K562 (cell line): Measurements from ENCODE around the gene TRIM38. TPM values are rescaled to one million over a fixed set of nuclear protein-coding genes. Genes with fewer than 3 reads are reported as not detected.

ENCODE experiments used
- CBX5 ChIP-seq: IDR thresholded peaks from 2 replicates; pipeline ENCODE4 v1.6.1; 2014; ENCODE audit warnings: low read depth, borderline replicate concordance
- EHMT2 ChIP-seq: fragments of 450-650 bp; IDR thresholded peaks from 2 replicates; pipeline ENCODE4 v1.6.1; 2018; ENCODE audit warnings: antibody characterized with exemption
- HSF4 ChIP-seq: fragments of 250-450 bp; sonication (Bioruptor Pico); IDR thresholded peaks from 2 replicates; pipeline ENCODE4 v2.1.2; 2022; ENCODE audit warnings: mild to moderate bottlenecking, moderate library complexity, borderline replicate concordance
- JUN ChIP-seq, 2 experiments: sonication (generic) in 1 of 2; formaldehyde crosslinking in 1 of 2; IDR thresholded peaks; 2 replicates each; pipeline versions ENCODE4 v1.6.1 to v1.8.0; 2012 to 2022; ENCODE audit warnings: borderline replicate concordance in 2 of 2, mild to moderate bottlenecking in 2 of 2, improper control_type of control experiment in 1 of 2, low read depth in 1 of 2, low read length in 1 of 2, missing genetic modification reagents in 1 of 2
- KLF1 ChIP-seq: fragments of 450-650 bp; IDR thresholded peaks from 2 replicates; pipeline ENCODE4 v1.6.1; 2016; ENCODE audit warnings: missing genetic modification characterization, missing compliant biosample characterization
- MCM2 ChIP-seq: fragments of 450-650 bp; IDR thresholded peaks from 2 replicates; pipeline ENCODE4 v1.6.1; 2017; ENCODE audit warnings: low read depth, mild to moderate bottlenecking
- POLR2G ChIP-seq: fragments of 200-400 bp; formaldehyde crosslinking; IDR thresholded peaks from 2 replicates; pipeline ENCODE4 v1.6.1; 2017; ENCODE audit warnings: low read depth, mild to moderate bottlenecking, antibody characterized with exemption, low read length, moderate library complexity
- SAFB2 ChIP-seq: fragments of 200-400 bp; formaldehyde crosslinking; IDR thresholded peaks from 2 replicates; pipeline ENCODE4 v1.6.1; 2018; ENCODE audit warnings: borderline replicate concordance, low read length, low read depth, moderate library complexity; ENCODE audit not compliant: severe bottlenecking
- SMAD3 ChIP-seq: fragments of 450-650 bp; formaldehyde crosslinking; conservative IDR thresholded peaks from 2 replicates; pipeline ENCODE4 v1.4.0; 2020; ENCODE audit warnings: mild to moderate bottlenecking
- SMARCA4 ChIP-seq: fragments of 450-650 bp; IDR thresholded peaks from 2 replicates; pipeline ENCODE4 v1.6.1; 2016
- ZNF12 ChIP-seq: sonication (generic); formaldehyde crosslinking; IDR thresholded peaks from 2 replicates; pipeline ENCODE4 v1.4.0; 2020; ENCODE audit warnings: mild to moderate bottlenecking, missing genetic modification reagents
- ZNF217 ChIP-seq: sonication (generic); formaldehyde crosslinking; IDR thresholded peaks from 2 replicates; pipeline ENCODE4 v1.8.0; 2022; ENCODE audit warnings: mild to moderate bottlenecking, missing genetic modification reagents
- polyA plus RNA-seq, 8 experiments: library from polyadenylated mRNA; depleted of rRNA in 4 of 8; stranded (reverse) in 5 of 8; unstranded in 3 of 8; fragments of >200 nt; fragmentation: Nextera tagmentation in 2 of 8; fragmentation: Illumina TruSeq in 1 of 8; extraction: Ambion mirVana in 2 of 8; extraction: Trizol in 1 of 8; gene quantifications; 2 replicates each; pipeline versions ENCODE4 v1.2.1 to v1.2.3, GENCODE V29; 2011 to 2014; ENCODE audit warnings: inconsistent platforms in 1 of 8, missing spikeins in 1 of 8
- total RNA-seq, 7 experiments: library from RNA; depleted of rRNA in 6 of 7; stranded (reverse); fragments of >200 nt in 6 of 7; fragmentation: Illumina TruSeq in 2 of 7; extraction: Trizol in 2 of 7; gene quantifications; 2 replicates each; pipeline versions ENCODE4 v1.2.1 to v1.2.3, GENCODE V29; 2011 to 2021; ENCODE audit warnings: low replicate concordance in 1 of 7
- TF ChIP-seq, protein P1 (sequence below): fragments of 150-350 bp; IDR thresholded peaks from 2 replicates; pipeline ENCODE4 v1.6.1; 2014; ENCODE audit warnings: low read depth, mild to moderate bottlenecking, low read length, borderline replicate concordance
- TF ChIP-seq, protein P2 (sequence below), 2 experiments: fragments of 250-450 bp in 1 of 2; fragments of 450-650 bp in 1 of 2; sonication (Bioruptor Pico) in 1 of 2; IDR thresholded peaks; 2 replicates each; pipeline versions ENCODE4 v1.6.1 to v1.8.0; 2016 to 2021; ENCODE audit warnings: mild to moderate bottlenecking in 2 of 2, moderate library complexity in 2 of 2, missing compliant biosample characterization in 1 of 2, missing genetic modification characterization in 1 of 2
- TF ChIP-seq, protein P3 (sequence below): IDR thresholded peaks from 2 replicates; pipeline ENCODE4 v1.6.1; 2011; ENCODE audit not compliant: insufficient read length; ENCODE audit errors: extremely low read depth
- TF ChIP-seq, protein P4 (sequence below): fragments of 450-650 bp; IDR thresholded peaks from 2 replicates; pipeline ENCODE4 v1.6.1; 2018; ENCODE audit not compliant: partially characterized antibody
- TF ChIP-seq, protein P5 (sequence below): fragments of 450-650 bp; IDR thresholded peaks from 2 replicates; pipeline ENCODE4 v1.6.1; 2016; ENCODE audit warnings: low read depth, mild to moderate bottlenecking, moderate library complexity

The TRIM38 gene
- total and polyA plus RNA-seq, 9 of the 15 experiments (the other 6 are each of a cell fraction or from before 2014, with no cell fraction given): 1.7 to 6.7 (median 6.3) TPM

DNA sequence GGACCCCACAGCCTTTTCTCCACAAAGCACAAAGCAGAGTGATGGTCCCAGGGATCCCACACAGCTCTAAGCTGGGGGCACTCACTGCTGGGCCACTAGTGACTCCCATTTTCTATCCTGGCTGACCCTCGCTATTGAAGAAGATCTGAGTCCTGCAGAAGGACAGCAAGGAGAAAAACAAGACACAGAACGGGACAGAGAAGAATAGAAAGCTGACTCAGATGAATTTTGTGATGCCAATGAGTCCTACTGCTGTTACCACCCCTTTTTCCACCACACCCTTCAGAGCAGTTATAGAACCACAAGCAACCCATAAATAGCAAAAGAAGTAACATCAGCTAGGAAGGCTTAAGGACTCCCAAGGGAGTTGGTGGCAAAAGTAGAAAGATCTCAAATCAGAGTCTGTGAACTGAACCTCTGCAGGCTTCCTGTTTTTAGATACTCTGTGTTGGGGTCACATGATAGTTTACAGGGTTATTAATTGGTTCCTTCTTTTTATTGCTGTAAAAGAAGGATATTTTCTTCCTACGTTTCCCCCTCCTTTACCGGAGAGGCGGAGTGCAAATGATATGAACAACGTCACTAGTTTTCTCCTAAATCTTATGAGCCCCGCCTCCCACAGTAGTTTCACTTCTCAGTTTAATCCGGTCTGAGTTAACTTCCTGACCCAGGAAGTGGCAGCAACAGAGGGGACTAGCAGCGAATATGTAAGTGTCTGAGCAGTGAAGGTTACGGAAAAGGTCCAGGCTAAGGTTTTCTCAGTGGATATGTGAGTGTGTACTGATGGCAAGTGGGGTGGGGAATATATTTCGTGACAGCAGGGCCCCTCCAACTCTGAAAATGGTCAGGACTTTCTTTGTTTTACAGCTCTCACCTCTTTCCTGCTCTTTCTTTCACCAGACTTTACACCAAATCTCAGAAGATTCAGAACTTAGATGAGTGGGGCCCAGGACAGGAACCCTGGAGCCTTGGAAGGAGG, at the start of gene TRIM38 (continued):
- TF ChIP-seq, protein P1, sequence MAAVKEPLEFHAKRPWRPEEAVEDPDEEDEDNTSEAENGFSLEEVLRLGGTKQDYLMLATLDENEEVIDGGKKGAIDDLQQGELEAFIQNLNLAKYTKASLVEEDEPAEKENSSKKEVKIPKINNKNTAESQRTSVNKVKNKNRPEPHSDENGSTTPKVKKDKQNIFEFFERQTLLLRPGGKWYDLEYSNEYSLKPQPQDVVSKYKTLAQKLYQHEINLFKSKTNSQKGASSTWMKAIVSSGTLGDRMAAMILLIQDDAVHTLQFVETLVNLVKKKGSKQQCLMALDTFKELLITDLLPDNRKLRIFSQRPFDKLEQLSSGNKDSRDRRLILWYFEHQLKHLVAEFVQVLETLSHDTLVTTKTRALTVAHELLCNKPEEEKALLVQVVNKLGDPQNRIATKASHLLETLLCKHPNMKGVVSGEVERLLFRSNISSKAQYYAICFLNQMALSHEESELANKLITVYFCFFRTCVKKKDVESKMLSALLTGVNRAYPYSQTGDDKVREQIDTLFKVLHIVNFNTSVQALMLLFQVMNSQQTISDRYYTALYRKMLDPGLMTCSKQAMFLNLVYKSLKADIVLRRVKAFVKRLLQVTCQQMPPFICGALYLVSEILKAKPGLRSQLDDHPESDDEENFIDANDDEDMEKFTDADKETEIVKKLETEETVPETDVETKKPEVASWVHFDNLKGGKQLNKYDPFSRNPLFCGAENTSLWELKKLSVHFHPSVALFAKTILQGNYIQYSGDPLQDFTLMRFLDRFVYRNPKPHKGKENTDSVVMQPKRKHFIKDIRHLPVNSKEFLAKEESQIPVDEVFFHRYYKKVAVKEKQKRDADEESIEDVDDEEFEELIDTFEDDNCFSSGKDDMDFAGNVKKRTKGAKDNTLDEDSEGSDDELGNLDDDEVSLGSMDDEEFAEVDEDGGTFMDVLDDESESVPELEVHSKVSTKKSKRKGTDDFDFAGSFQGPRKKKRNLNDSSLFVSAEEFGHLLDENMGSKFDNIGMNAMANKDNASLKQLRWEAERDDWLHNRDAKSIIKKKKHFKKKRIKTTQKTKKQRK: no peak
- TF ChIP-seq KLF1 (tag) (no peak), SMARCA4 (peak; percentile 64), CBX5 (no peak), SMAD3 (no peak), MCM2 (no peak), JUN (IDR thresholded peaks at IDR 0.05; ENCODE audit: borderline replicate concordance, low read depth, low read length) (no peak), JUN (CRISPR knock-in tag; IDR thresholded peaks at IDR 0.05; ENCODE audit: borderline replicate concordance) (no peak), ZNF12 (CRISPR knock-in tag) (no peak), EHMT2 (no peak), POLR2G (peak; percentile 58), ZNF217 (no peak), SAFB2 (no peak), HSF4 (no peak)
- TF ChIP-seq, protein P2, sequence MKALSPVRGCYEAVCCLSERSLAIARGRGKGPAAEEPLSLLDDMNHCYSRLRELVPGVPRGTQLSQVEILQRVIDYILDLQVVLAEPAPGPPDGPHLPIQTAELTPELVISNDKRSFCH (CRISPR knock-in tag; IDR thresholded peaks at IDR 0.05): no peak
- TF ChIP-seq, protein P2 (tag; IDR thresholded peaks at IDR 0.05): no peak
- TF ChIP-seq, protein P3, sequence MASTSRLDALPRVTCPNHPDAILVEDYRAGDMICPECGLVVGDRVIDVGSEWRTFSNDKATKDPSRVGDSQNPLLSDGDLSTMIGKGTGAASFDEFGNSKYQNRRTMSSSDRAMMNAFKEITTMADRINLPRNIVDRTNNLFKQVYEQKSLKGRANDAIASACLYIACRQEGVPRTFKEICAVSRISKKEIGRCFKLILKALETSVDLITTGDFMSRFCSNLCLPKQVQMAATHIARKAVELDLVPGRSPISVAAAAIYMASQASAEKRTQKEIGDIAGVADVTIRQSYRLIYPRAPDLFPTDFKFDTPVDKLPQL: no peak
- TF ChIP-seq, protein P4, sequence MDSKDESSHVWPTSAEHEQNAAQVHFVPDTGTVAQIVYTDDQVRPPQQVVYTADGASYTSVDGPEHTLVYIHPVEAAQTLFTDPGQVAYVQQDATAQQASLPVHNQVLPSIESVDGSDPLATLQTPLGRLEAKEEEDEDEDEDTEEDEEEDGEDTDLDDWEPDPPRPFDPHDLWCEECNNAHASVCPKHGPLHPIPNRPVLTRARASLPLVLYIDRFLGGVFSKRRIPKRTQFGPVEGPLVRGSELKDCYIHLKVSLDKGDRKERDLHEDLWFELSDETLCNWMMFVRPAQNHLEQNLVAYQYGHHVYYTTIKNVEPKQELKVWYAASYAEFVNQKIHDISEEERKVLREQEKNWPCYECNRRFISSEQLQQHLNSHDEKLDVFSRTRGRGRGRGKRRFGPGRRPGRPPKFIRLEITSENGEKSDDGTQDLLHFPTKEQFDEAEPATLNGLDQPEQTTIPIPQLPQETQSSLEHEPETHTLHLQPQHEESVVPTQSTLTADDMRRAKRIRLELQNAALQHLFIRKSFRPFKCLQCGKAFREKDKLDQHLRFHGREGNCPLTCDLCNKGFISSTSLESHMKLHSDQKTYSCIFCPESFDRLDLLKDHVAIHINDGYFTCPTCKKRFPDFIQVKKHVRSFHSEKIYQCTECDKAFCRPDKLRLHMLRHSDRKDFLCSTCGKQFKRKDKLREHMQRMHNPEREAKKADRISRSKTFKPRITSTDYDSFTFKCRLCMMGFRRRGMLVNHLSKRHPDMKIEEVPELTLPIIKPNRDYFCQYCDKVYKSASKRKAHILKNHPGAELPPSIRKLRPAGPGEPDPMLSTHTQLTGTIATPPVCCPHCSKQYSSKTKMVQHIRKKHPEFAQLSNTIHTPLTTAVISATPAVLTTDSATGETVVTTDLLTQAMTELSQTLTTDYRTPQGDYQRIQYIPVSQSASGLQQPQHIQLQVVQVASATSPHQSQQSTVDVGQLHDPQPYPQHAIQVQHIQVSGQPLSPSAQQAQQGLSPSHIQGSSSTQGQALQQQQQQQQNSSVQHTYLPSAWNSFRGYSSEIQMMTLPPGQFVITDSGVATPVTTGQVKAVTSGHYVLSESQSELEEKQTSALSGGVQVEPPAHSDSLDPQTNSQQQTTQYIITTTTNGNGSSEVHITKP: peak; percentile 70
- TF ChIP-seq, protein P5, sequence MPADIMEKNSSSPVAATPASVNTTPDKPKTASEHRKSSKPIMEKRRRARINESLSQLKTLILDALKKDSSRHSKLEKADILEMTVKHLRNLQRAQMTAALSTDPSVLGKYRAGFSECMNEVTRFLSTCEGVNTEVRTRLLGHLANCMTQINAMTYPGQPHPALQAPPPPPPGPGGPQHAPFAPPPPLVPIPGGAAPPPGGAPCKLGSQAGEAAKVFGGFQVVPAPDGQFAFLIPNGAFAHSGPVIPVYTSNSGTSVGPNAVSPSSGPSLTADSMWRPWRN: no peak
